ENCODE measurements around the gene MTMR3.
"Not testable (repeated sequence)": the region's sequence is repeated elsewhere in the genome, so short reads cannot be mapped to it uniquely, and the experiment has no call there.

Gene MTMR3

DNA sequence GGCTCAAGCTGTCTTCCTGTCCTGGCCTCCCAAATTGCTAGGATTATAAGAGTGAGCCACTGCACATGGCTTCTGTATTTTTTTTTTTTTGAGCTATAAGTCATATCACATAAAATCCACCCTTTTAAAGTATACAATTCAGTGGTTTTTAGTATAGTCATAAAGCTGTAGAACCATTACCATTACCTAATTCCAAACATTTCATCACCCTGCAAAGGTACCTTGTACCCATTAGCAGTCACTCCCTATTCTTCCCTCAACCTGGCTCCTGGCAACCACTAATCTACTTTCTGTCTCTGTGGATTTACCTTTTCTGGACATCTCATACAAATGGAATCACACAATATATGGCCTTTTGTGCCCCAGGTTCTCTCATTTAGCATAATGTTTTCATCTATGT lies 84.5 kb downstream of the MTMR3 start:
- Histone ChIP-seq H3K36me3 (ENCODE audit: insufficient read depth, low read length) (peaks cover 8% of the 10 kb centered on the region), H3K4me1 (ENCODE audit: insufficient read depth, low read length) (no peaks in the 10 kb centered on the region), H3K4me3 (ENCODE audit: low read length) (no peak overlapping the region), H3K27me3 (ENCODE audit: insufficient read depth, low read length) (no peaks in the 10 kb centered on the region), H2AFZ (ENCODE audit: low read depth, low read length) (no peak overlapping the region), H3K9me3 (ENCODE audit: low read length) (no peaks in the 10 kb centered on the region)

- H3K36me3 ChIP-seq (ENCODE audit: insufficient read depth, low read length) = peaks cover 2% of the 10 kb centered on the region
- H3K27me3 ChIP-seq (ENCODE audit: insufficient read depth, low read length) = no peaks in the 10 kb centered on the region
- H3K9me3 ChIP-seq (ENCODE audit: low read length) = no peaks in the 10 kb centered on the region
- H3K4me3 ChIP-seq (ENCODE audit: low read length) = no peak overlapping the region
- H2AFZ ChIP-seq (ENCODE audit: low read depth, low read length) = no peak overlapping the region
- no peaks in the 10 kb centered on the region for H3K4me1 ChIP-seq (ENCODE audit: insufficient read depth, low read length)
Measured at GRCh38 chr22:29971607-29972006, 88.6 kb downstream of the MTMR3 start.

GRCh38 chr22:29972121-29972520 lies 89.1 kb downstream of the MTMR3 start:
- H3K4me1 ChIP-seq (ENCODE audit: insufficient read depth, low read length) = no peaks in the 10 kb centered on the region
- H3K9me3 ChIP-seq (ENCODE audit: low read length) = no peaks in the 10 kb centered on the region
- no peak overlapping the region for H3K4me3 ChIP-seq (ENCODE audit: low read length)
- H3K27me3 ChIP-seq (ENCODE audit: insufficient read depth, low read length) = no peaks in the 10 kb centered on the region
- H3K36me3 ChIP-seq (ENCODE audit: insufficient read depth, low read length) = peaks cover 2% of the 10 kb centered on the region
- H2AFZ ChIP-seq (ENCODE audit: low read depth, low read length) = no peak overlapping the region

DNA sequence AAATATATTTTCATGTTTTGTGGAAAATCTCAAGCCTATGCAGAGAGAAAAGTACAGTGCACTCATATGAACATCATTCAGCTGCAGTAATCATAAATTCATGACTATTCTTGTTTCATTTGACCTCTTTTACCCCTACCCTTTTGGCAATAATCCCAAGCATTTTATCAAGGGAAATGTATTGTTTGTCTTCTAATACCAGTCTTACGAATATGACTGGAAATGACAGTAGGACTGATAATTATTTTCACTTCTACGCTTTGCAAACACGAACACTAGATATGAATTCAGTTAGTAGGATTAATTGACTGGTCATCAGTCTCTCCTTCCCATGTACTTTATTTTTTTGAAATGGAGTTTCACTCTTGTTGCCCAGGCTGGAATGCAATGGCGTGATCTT lies 90.3 kb downstream of the MTMR3 start:
- peaks cover 3% of the 10 kb centered on the region for H3K36me3 ChIP-seq (ENCODE audit: insufficient read depth, low read length)
- no peaks in the 10 kb centered on the region for H3K9me3 ChIP-seq (ENCODE audit: low read length)
- H3K4me1 ChIP-seq (ENCODE audit: insufficient read depth, low read length) = no peaks in the 10 kb centered on the region
- no peaks in the 10 kb centered on the region for H3K27me3 ChIP-seq (ENCODE audit: insufficient read depth, low read length)
- no peak overlapping the region for H3K4me3 ChIP-seq (ENCODE audit: low read length)
- H2AFZ ChIP-seq (ENCODE audit: low read depth, low read length) = no peak overlapping the region

GRCh38 chr22:29973680-29974079 lies 90.7 kb downstream of the MTMR3 start:
- H3K36me3 ChIP-seq (ENCODE audit: insufficient read depth, low read length); H3K9me3 ChIP-seq (ENCODE audit: low read length); H3K4me3 ChIP-seq (ENCODE audit: low read length); H3K4me1 ChIP-seq (ENCODE audit: insufficient read depth, low read length); H2AFZ ChIP-seq (ENCODE audit: low read depth, low read length); H3K27me3 ChIP-seq (ENCODE audit: insufficient read depth, low read length): not testable (repeated sequence)

- Histone ChIP-seq H3K36me3 (ENCODE audit: insufficient read depth, low read length) (peaks cover 17% of the 10 kb centered on the region), H3K27me3 (ENCODE audit: insufficient read depth, low read length) (no peaks in the 10 kb centered on the region)
Measured at GRCh38 chr22:29975494-29975893, 92.5 kb downstream of the MTMR3 start.

DNA sequence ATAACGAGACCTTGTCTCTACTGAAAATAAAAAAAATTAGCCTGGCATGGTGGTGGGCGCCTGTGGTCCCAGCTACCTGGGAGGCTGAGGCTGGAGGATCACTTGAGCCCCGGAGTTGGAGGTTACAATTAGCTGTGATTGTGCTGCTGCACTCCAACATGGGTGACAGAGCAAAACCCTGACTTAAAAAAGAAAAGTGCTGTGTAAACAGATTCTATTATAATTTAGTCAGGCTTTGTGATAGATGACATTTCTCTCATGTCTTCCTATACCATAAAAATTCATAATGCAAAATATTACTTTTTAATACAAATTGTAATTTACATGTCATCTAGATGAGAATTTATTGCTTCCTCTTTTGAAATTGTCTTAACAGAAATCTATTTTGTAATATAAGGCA lies 94.1 kb downstream of the MTMR3 start:
- Histone ChIP-seq H3K27me3 (ENCODE audit: insufficient read depth, low read length) (no peaks in the 10 kb centered on the region), H3K4me3 (ENCODE audit: low read length) (no peak overlapping the region), H3K4me1 (ENCODE audit: insufficient read depth, low read length) (no peaks in the 10 kb centered on the region), H3K36me3 (ENCODE audit: insufficient read depth, low read length) (peaks cover 24% of the 10 kb centered on the region), H2AFZ (ENCODE audit: low read depth, low read length) (no peak overlapping the region), H3K9me3 (ENCODE audit: low read length) (no peaks in the 10 kb centered on the region)

More at GRCh38 chr22:29975494-29975893, 92.5 kb downstream of the MTMR3 start:
- Histone ChIP-seq H3K4me3 (ENCODE audit: low read length) (no peak overlapping the region), H3K9me3 (ENCODE audit: low read length) (no peaks in the 10 kb centered on the region), H2AFZ (ENCODE audit: low read depth, low read length) (no peak overlapping the region), H3K4me1 (ENCODE audit: insufficient read depth, low read length) (no peaks in the 10 kb centered on the region)

DNA sequence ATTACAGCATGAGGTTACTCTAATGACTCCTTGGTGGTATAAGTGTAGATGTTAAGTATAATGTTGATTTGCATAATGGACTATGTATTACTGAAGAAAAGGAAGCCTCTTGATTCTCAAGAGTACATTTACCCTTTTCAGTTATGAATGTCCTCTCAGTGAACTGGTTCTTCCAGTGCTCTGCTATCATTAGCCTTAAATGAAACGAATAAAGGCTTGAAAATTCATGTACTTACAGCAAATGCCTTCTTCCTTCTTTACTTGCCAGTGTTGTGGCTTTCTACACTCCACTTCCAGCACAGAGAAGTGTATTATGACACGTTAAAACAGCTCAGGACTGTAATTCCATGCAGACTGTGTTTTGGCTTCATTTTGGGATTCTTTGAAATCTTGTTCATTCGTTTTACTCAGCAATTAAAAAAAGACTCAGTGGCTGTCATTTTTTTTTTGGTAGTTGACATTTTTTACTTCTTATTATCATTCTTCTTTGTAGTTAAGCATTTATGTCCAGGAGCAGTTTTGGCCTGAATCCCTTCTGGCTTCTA lies 96.9 kb downstream of the MTMR3 start:
- H3K4me1 ChIP-seq (ENCODE audit: insufficient read depth, low read length) = no peaks in the 10 kb centered on the region
- H2AFZ ChIP-seq (ENCODE audit: low read depth, low read length) = no peak overlapping the region
- peaks cover 35% of the 10 kb centered on the region for H3K36me3 ChIP-seq (ENCODE audit: insufficient read depth, low read length)
- H3K4me3 ChIP-seq (ENCODE audit: low read length) = no peak overlapping the region
- H3K27me3 ChIP-seq (ENCODE audit: insufficient read depth, low read length) = no peaks in the 10 kb centered on the region
- no peaks in the 10 kb centered on the region for H3K9me3 ChIP-seq (ENCODE audit: low read length)

DNA sequence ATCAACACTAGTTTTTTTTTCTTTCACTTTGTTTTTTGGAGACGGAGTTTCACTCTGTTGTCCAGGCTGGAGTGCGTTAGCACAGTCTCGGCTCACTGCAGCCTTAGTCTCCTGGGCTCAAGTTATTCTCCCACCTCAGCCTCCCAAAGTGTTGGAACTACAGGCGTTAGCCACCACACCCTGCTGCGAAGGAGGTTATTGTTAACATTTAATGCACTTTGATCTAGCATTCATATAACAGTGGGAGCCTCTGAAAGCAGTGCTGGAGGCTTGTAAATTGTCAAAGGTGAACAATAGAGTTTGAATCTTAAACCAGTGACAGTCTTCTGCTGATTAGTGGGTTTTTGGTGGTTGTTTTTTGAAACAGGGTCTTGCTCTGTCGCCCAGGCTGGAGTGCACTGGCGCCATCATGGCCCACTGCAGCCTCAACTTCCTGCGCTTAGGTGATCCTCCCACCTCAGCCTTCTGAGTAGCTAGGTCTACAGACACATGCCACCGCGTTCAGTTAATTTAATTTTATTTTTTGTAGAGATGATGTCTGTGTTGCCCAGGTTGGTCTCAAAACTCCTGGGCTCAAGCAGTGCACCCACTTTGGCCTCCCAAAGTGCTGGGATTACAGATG lies 100.4 kb downstream of the MTMR3 start:
- H3K36me3 ChIP-seq (ENCODE audit: insufficient read depth, low read length) = peaks cover 35% of the 10 kb centered on the region
- H3K4me1 ChIP-seq (ENCODE audit: insufficient read depth, low read length) = peaks cover 3% of the 10 kb centered on the region
- H2AFZ ChIP-seq (ENCODE audit: low read depth, low read length) = no peak overlapping the region

DNA sequence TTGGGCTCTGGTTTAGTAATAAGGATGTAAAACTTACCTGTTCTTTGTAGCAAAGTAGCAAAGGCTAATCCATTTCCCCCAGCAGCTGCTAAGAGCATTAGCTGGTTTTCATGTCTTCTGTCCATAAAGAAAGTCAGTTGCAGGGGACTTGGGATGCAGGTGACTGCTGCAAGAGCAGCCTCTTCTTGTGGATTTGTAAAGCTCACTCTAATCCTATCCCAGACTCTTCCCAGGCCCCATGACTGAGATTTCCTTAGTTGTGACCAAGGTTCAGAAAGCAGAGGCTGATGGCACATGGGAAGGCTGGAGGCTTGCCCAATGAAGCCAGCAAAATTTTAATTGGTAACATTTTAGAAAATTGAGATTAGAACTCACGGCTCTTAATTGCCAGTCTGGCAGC lies 102.9 kb downstream of the MTMR3 start:
- Histone ChIP-seq H2AFZ (ENCODE audit: low read depth, low read length) (no peak overlapping the region), H3K4me1 (ENCODE audit: insufficient read depth, low read length) (peaks cover 3% of the 10 kb centered on the region), H3K27me3 (ENCODE audit: insufficient read depth, low read length) (no peaks in the 10 kb centered on the region), H3K4me3 (ENCODE audit: low read length) (no peak overlapping the region), H3K9me3 (ENCODE audit: low read length) (no peaks in the 10 kb centered on the region), H3K36me3 (ENCODE audit: insufficient read depth, low read length) (peaks cover 28% of the 10 kb centered on the region)

More for the DNA sequence above, 100.4 kb downstream of the MTMR3 start:
- Histone ChIP-seq H3K9me3 (ENCODE audit: low read length) (no peaks in the 10 kb centered on the region), H3K4me3 (ENCODE audit: low read length) (no peak overlapping the region), H3K27me3 (ENCODE audit: insufficient read depth, low read length) (no peaks in the 10 kb centered on the region)

- no peak overlapping the region for H2AFZ ChIP-seq (ENCODE audit: low read depth, low read length)
- H3K9me3 ChIP-seq (ENCODE audit: low read length) = no peaks in the 10 kb centered on the region
- no peaks in the 10 kb centered on the region for H3K27me3 ChIP-seq (ENCODE audit: insufficient read depth, low read length)
- H3K36me3 ChIP-seq (ENCODE audit: insufficient read depth, low read length) = peaks cover 32% of the 10 kb centered on the region
- H3K4me1 ChIP-seq (ENCODE audit: insufficient read depth, low read length) = peaks cover 3% of the 10 kb centered on the region
- no peak overlapping the region for H3K4me3 ChIP-seq (ENCODE audit: low read length)
Measured at GRCh38 chr22:29987137-29987536, 104.2 kb downstream of the MTMR3 start.

- H3K9me3 ChIP-seq (ENCODE audit: low read length) = no peaks in the 10 kb centered on the region
- no peak overlapping the region for H3K4me3 ChIP-seq (ENCODE audit: low read length)
- peaks cover 7% of the 10 kb centered on the region for H3K4me1 ChIP-seq (ENCODE audit: insufficient read depth, low read length)
- H3K27me3 ChIP-seq (ENCODE audit: insufficient read depth, low read length) = no peaks in the 10 kb centered on the region
- H3K36me3 ChIP-seq (ENCODE audit: insufficient read depth, low read length) = peaks cover 32% of the 10 kb centered on the region
- no peak overlapping the region for H2AFZ ChIP-seq (ENCODE audit: low read depth, low read length)
Measured at GRCh38 chr22:29988719-29989118, 105.7 kb downstream of the MTMR3 start.

- Histone ChIP-seq H2AFZ (ENCODE audit: low read depth, low read length) (no peak overlapping the region), H3K4me1 (ENCODE audit: insufficient read depth, low read length) (peaks cover 7% of the 10 kb centered on the region), H3K9me3 (ENCODE audit: low read length) (no peaks in the 10 kb centered on the region), H3K27me3 (ENCODE audit: insufficient read depth, low read length) (no peaks in the 10 kb centered on the region), H3K36me3 (ENCODE audit: insufficient read depth, low read length) (peaks cover 34% of the 10 kb centered on the region), H3K4me3 (ENCODE audit: low read length) (no peak overlapping the region)
Measured at GRCh38 chr22:29989446-29989845, 106.5 kb downstream of the MTMR3 start.

Measured in neuron (in vitro differentiated cells).